GM23248 (cell line): Measurements from ENCODE around the gene TMEM107.

Source experiments
- EZH2 ChIP-seq: fragments of 200-600 bp; sonication (generic); IDR thresholded peaks from 2 replicates; pipeline ENCODE4 v1.6.1; 2018; ENCODE audit warnings: antibody characterized with exemption, mild to moderate bottlenecking; ENCODE audit not compliant: insufficient read depth, poor library complexity, severe bottlenecking
- EZH2phosphoT487 ChIP-seq: fragments of 200-600 bp; sonication (generic); IDR thresholded peaks from 2 replicates; pipeline ENCODE4 v1.6.1; 2018; ENCODE audit warnings: antibody characterized with exemption, moderate library complexity, mild to moderate bottlenecking, low read depth; ENCODE audit not compliant: insufficient read depth

GRCh38 chr17:8153525-8153956 is 22.6 kb downstream of the TMEM107 start:
- no peak for TF ChIP-seq EZH2phosphoT487
- no peak for TF ChIP-seq EZH2
